Adipocyte (in vitro differentiated cells): ENCODE data around the gene QSER1.
"Not testable (repeated sequence)": the region's sequence is repeated elsewhere in the genome, so short reads cannot be mapped to it uniquely, and the experiment has no call there.

Experiments used
- DNase-seq: peaks from one replicate; pipeline ENCODE4 v3.0.0-alpha.2; 2015; ENCODE audit warnings: low read depth
- H3K27me3 ChIP-seq: replicated peaks from 2 replicates; pipeline ENCODE4 v1.7.0; 2013; ENCODE audit warnings: mild to moderate bottlenecking, low read length, moderate library complexity; ENCODE audit not compliant: control insufficient read depth, insufficient read depth
- H3K36me3 ChIP-seq: 2 replicates; pipeline ENCODE4 v1.7.0; 2013; ENCODE audit warnings: low read length, mild to moderate bottlenecking, moderate library complexity; ENCODE audit not compliant: control insufficient read depth, insufficient read depth, severe bottlenecking
- H3K4me1 ChIP-seq: 2 replicates; pipeline ENCODE4 v1.7.0; 2013; ENCODE audit warnings: mild to moderate bottlenecking, low read length, moderate library complexity; ENCODE audit not compliant: control insufficient read depth, insufficient read depth
- H3K4me3 ChIP-seq: 2 replicates; pipeline ENCODE4 v1.7.0; 2013; ENCODE audit warnings: mild to moderate bottlenecking, low read length, moderate library complexity
- H3K9ac ChIP-seq: 2 replicates; pipeline ENCODE4 v1.7.0; 2013; ENCODE audit warnings: mild to moderate bottlenecking, low read length, moderate library complexity
- H3K9me3 ChIP-seq: 2 replicates; pipeline ENCODE4 v1.7.0; 2013; ENCODE audit warnings: mild to moderate bottlenecking, low read length, moderate library complexity; ENCODE audit not compliant: control insufficient read depth

The QSER1 gene

GRCh38 chr11:32963721-32964120 is 71.1 kb downstream of the QSER1 start:
- H3K27me3 ChIP-seq: no peaks in the 10 kb centered on the region
- DNase-seq: no peak
- H3K9ac ChIP-seq: no peak overlapping the region
- H3K4me3 ChIP-seq: no peak overlapping the region
- no peaks in the 10 kb centered on the region for H3K9me3 ChIP-seq
- peaks cover 10% of the 10 kb centered on the region for H3K4me1 ChIP-seq
- H3K36me3 ChIP-seq: peaks cover 19% of the 10 kb centered on the region

DNA sequence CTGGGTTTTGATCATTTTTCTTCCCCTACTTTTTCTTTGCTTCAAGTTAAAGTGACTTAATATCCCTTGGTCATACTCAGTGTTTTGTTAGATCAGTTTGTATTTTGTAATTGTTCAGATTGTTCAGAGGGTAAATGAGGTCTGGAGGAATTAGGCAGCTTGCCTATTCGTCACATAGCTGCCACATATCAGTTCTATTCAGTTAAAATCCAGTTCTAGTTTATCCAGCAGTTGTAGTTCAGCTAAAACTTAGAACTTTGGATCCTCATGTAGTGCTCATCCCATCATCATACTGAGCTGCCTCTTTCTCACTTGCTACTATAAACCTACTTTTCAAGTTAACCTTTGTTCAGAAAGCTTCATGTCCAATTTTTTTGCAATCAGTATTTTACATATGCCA is 75.9 kb downstream of the QSER1 start:
- H3K36me3 ChIP-seq: peaks cover 20% of the 10 kb centered on the region
- no peak for DNase-seq
- no peaks in the 10 kb centered on the region for H3K27me3 ChIP-seq

DNA sequence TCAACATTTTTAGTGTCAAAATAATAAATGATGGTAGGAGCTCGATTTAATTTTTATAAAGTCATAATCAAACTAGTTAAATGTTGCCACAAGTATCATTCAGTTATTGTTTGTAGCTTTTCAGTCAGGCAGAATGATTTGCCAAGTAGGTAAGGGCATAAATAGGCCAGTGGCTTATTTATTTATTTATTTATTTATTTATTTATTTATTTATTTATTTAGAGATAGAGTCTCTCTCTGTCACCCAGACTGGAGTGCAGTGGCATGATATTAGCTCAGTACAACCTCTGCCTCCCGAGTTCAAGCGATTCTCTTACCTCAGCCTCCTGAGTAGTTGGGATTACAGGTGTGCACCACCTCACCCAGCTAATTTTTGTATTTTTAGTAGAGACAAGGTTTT is 79.6 kb downstream of the QSER1 start:
- H3K9ac ChIP-seq, DNase-seq, H3K9me3 ChIP-seq, H3K27me3 ChIP-seq, H3K4me3 ChIP-seq: not testable (repeated sequence)
- H3K36me3 ChIP-seq: peaks cover 13% of the 10 kb centered on the region
- H3K4me1 ChIP-seq: peaks cover 13% of the 10 kb centered on the region

More for the DNA sequence above, 75.9 kb downstream of the QSER1 start:
- H3K9ac ChIP-seq: no peak overlapping the region
- H3K4me3 ChIP-seq: no peak overlapping the region
- no peaks in the 10 kb centered on the region for H3K9me3 ChIP-seq
- H3K4me1 ChIP-seq: peaks cover 13% of the 10 kb centered on the region

- H3K9ac ChIP-seq: no peak overlapping the region
- no peak for DNase-seq
- H3K4me3 ChIP-seq: no peak overlapping the region
- H3K36me3 ChIP-seq: peaks cover 13% of the 10 kb centered on the region
- no peaks in the 10 kb centered on the region for H3K9me3 ChIP-seq
- peaks cover 12% of the 10 kb centered on the region for H3K4me1 ChIP-seq
- H3K27me3 ChIP-seq: no peaks in the 10 kb centered on the region
These were observed 80.2 kb downstream of the QSER1 start for GRCh38 chr11:32972781-32973180.

DNA sequence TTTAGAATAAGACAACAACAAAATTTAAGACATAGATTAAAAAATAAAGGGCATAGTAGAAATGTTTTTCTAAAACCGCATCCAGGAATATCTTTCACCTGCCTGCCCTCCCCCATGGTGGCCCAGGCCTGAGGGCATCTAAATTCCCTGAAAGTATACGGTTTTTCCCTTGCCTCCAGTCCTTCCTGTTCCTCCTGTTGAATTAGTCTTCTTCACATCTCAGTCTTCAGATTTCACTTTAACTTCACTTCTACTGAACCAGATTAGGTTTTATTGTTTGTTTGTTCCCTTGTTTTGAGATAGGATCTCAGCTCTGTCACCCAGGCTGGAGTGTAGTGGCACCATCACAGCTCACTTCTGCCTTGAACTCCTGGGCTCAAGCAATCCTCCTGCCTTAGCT is 90.0 kb downstream of the QSER1 start:
- Histone ChIP-seq H3K9me3 (no peaks in the 10 kb centered on the region), H3K9ac (no peak overlapping the region), H3K4me1 (no peaks in the 10 kb centered on the region), H3K27me3 (no peaks in the 10 kb centered on the region), H3K36me3 (peaks cover 8% of the 10 kb centered on the region), H3K4me3 (no peak overlapping the region)
- DNase-seq: no peak

DNA sequence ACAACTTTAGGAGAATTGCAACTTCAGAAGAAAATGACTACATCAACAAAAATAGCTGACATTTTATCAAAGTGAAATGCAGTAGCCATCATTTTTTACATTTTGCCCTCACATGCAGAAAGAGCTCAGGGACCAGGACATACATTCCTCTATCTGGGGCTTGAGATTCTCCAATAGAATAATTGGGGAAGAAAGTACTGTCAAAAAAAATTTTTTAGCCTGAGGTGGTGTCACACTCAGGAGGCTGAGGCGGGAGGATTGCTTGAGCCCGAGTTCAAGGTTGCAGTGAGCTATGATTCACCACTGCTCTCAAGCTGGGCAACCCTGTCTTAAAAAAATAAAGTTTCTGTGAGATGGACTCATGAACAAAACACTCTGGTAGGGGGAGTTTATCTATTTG is 90.9 kb downstream of the QSER1 start:
- Histone ChIP-seq H3K9me3 (no peaks in the 10 kb centered on the region), H3K4me3 (no peak overlapping the region), H3K9ac (no peak overlapping the region), H3K27me3 (no peaks in the 10 kb centered on the region), H3K36me3 (peaks cover 3% of the 10 kb centered on the region), H3K4me1 (no peaks in the 10 kb centered on the region)
- DNase-seq: no peak

- Histone ChIP-seq H3K9ac (no peak overlapping the region), H3K36me3 (no peaks in the 10 kb centered on the region), H3K27me3 (no peaks in the 10 kb centered on the region), H3K4me3 (no peak overlapping the region), H3K4me1 (no peaks in the 10 kb centered on the region), H3K9me3 (no peaks in the 10 kb centered on the region)
- no peak for DNase-seq
These were observed 93.0 kb downstream of the QSER1 start for GRCh38 chr11:32985600-32985999.

- no peak overlapping the region for H3K4me3 ChIP-seq
- H3K36me3 ChIP-seq: no peaks in the 10 kb centered on the region
- DNase-seq: no peak
- no peaks in the 10 kb centered on the region for H3K27me3 ChIP-seq
- no peaks in the 10 kb centered on the region for H3K4me1 ChIP-seq
- peaks cover 10% of the 10 kb centered on the region for H3K9me3 ChIP-seq
- H3K9ac ChIP-seq: no peak overlapping the region
These were observed 95.2 kb downstream of the QSER1 start for GRCh38 chr11:32987851-32988250.

GRCh38 chr11:32990481-32990880 is 97.9 kb downstream of the QSER1 start:
- H3K9ac ChIP-seq: no peak overlapping the region
- DNase-seq: no peak
- H3K4me1 ChIP-seq: no peaks in the 10 kb centered on the region
- no peak overlapping the region for H3K4me3 ChIP-seq
- peaks cover 10% of the 10 kb centered on the region for H3K9me3 ChIP-seq
- no peaks in the 10 kb centered on the region for H3K27me3 ChIP-seq
- no peaks in the 10 kb centered on the region for H3K36me3 ChIP-seq

- Histone ChIP-seq H3K36me3 (no peaks in the 10 kb centered on the region), H3K27me3 (no peaks in the 10 kb centered on the region), H3K9me3 (peaks cover 10% of the 10 kb centered on the region), H3K4me3 (no peak overlapping the region), H3K4me1 (no peaks in the 10 kb centered on the region), H3K9ac (no peak overlapping the region)
- no peak for DNase-seq
These were observed 98.8 kb downstream of the QSER1 start for GRCh38 chr11:32991427-32991826.

DNA sequence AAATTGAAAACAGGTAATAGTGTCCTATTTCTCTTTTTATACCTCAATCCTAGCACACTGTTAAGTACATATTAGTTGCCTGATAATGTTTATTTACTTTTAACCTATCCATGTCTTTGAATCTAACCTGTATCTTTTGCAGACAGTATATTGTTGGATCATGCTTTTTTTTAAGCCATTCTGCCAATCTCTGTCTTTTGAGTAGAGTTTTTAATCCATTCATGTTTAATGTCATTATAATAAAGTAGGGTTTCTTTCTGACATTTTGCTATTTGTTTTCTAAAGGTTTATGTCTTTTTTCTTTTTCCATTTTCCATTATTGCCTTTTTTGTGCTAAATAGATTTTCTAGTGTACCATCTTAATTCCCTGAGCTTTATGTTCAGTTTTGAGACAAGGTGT is 99.3 kb downstream of the QSER1 start:
- Histone ChIP-seq H3K36me3 (no peaks in the 10 kb centered on the region), H3K9me3 (peaks cover 10% of the 10 kb centered on the region), H3K9ac (no peak overlapping the region)

GRCh38 chr11:33000181-33000580 is 107.6 kb downstream of the QSER1 start:
- peaks cover 30% of the 10 kb centered on the region for H3K4me1 ChIP-seq
- peak; percentile 85 for DNase-seq
- H3K27me3 ChIP-seq: no peaks in the 10 kb centered on the region
- no peaks in the 10 kb centered on the region for H3K9me3 ChIP-seq
- H3K36me3 ChIP-seq: no peaks in the 10 kb centered on the region
- H3K9ac ChIP-seq: peak overlapping the region; percentile 14
- H3K4me3 ChIP-seq: peak overlapping the region; percentile 13

More for the DNA sequence above, 99.3 kb downstream of the QSER1 start:
- DNase-seq: no peak
- H3K27me3 ChIP-seq: no peaks in the 10 kb centered on the region
- no peaks in the 10 kb centered on the region for H3K4me1 ChIP-seq
- H3K4me3 ChIP-seq: no peak overlapping the region
